Ascending aorta (tissue), 2 donors: Measurements from ENCODE around the gene NUDT9. TPM values are rescaled to one million over a fixed set of nuclear protein-coding genes. Genes with fewer than 3 reads are reported as not detected.
A peak's percentile ranks its signal among the peaks of the same experiment; 100 is the strongest.
"Not testable (repeated sequence)": the region's sequence is repeated elsewhere in the genome, so short reads cannot be mapped to it uniquely, and the experiment has no call there.

ENCODE experiments used
- DNase-seq, 2 donors: peaks; one replicate each; pipeline ENCODE4 v3.0.0-alpha.2; 2019; ENCODE audit warnings: low spot score in 2 of 2
- H3K27ac ChIP-seq, 2 donors: fragments of 200-600 bp; sonication (generic); one replicate each; pipeline ENCODE4 v1.5.1; 2016 to 2017; ENCODE audit warnings: mild to moderate bottlenecking in 1 of 2
- H3K27me3 ChIP-seq: fragments of 200-600 bp; sonication (generic); one replicate; pipeline ENCODE4 v1.5.1; 2017
- H3K36me3 ChIP-seq, 2 donors: fragments of 200-600 bp; sonication (generic); one replicate each; pipeline ENCODE4 v1.5.1; 2016
- H3K4me1 ChIP-seq, 2 donors: fragments of 200-600 bp; sonication (generic); one replicate each; pipeline ENCODE4 v1.5.1; 2016 to 2017; ENCODE audit warnings: mild to moderate bottlenecking in 1 of 2
- H3K4me3 ChIP-seq, 2 donors: fragments of 200-600 bp; sonication (generic); one replicate each; pipeline ENCODE4 v1.5.1; 2016 to 2017; ENCODE audit warnings: mild to moderate bottlenecking in 1 of 2
- H3K9me3 ChIP-seq, 2 donors: fragments of 200-600 bp; sonication (generic); one replicate each; pipeline ENCODE4 v1.5.1; 2016
- intact Hi-C: fragments of 100-400 bp; cut with DNase I; formaldehyde crosslinking; loops from one replicate; pipeline ENCODE4 v1.15.1; 2023
- total RNA-seq: library from RNA; depleted of rRNA; stranded (reverse); fragments of >200 nt; gene quantifications from one replicate; pipeline ENCODE4 v1.1.0, GENCODE V29; 2016
- TF ChIP-seq, protein P1 (sequence below), 3 experiments: fragments of 200-600 bp in 2 of 3; fragments of 450-650 bp in 1 of 3; sonication (generic) in 2 of 3; IDR thresholded peaks; one replicate each; pipeline ENCODE4 v1.5.1; 2016 to 2019; ENCODE audit warnings: antibody characterized with exemption in 3 of 3, mild to moderate bottlenecking in 1 of 3, moderate library complexity in 1 of 3

NUDT9 gene
- total RNA-seq, 1 donor from 2014 or later, result 35.9 TPM

DNA sequence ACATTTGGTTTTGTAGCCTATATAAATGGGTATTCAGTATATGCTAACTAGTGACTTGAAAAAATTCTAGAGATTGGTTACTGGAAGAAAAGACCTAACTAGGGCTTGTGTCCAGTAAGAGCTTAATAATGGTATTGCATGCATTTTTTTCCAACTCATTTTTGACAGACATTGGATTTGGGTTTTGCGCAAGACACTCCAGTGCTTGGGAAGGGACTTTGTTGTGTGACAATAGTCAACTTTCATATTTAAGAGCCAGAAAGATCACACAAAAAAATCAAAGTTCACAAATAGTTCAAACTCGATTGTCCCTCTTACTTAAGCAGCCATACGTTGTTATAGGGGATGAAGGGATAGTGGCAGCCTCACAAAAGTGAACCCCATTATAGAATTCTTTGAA, 30.2 kb upstream of the NUDT9 start:
- TF ChIP-seq, protein P1, sequence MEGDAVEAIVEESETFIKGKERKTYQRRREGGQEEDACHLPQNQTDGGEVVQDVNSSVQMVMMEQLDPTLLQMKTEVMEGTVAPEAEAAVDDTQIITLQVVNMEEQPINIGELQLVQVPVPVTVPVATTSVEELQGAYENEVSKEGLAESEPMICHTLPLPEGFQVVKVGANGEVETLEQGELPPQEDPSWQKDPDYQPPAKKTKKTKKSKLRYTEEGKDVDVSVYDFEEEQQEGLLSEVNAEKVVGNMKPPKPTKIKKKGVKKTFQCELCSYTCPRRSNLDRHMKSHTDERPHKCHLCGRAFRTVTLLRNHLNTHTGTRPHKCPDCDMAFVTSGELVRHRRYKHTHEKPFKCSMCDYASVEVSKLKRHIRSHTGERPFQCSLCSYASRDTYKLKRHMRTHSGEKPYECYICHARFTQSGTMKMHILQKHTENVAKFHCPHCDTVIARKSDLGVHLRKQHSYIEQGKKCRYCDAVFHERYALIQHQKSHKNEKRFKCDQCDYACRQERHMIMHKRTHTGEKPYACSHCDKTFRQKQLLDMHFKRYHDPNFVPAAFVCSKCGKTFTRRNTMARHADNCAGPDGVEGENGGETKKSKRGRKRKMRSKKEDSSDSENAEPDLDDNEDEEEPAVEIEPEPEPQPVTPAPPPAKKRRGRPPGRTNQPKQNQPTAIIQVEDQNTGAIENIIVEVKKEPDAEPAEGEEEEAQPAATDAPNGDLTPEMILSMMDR (IDR thresholded peaks at IDR 0.05), result no peak
- intact Hi-C loops, result no loop called here
- peak overlapping the region in 1 of 2 donors; percentile 86 for H3K27ac ChIP-seq

DNA sequence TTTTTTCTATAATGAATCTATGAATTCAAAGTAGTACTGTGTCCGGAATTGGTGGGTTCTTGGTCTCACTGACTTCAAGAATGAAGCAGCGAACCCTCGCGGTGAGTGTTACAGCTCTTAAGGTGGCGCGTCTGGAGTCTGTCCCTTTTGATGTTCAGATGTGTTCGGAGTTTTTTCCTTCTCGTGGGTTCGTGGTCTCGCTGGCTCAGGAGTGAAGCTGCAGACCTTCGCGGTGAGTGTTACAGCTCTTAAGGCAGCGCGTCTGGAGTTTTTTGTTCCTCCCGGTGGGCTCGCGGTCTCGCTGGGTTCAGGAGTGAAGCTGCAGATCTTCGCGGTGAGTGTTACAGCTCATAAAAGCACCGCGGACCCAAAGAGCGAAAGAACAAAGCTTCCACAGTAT, 27.3 kb upstream of the NUDT9 start:
- H3K4me1 ChIP-seq, DNase-seq, H3K27me3 ChIP-seq, H3K36me3 ChIP-seq, H3K4me3 ChIP-seq, H3K9me3 ChIP-seq, intact Hi-C loops, H3K27ac ChIP-seq: not testable (repeated sequence)

More for the DNA sequence above, 30.2 kb upstream of the NUDT9 start:
- Histone ChIP-seq H3K4me3 (peak overlapping the region; percentile 69), H3K9me3 (peaks cover 0 to 4% of the 10 kb centered on the region in 2 donors), H3K27me3 (no peaks in the 10 kb centered on the region), H3K4me1 (peaks cover 0 to 11% of the 10 kb centered on the region in 2 donors), H3K36me3 (no peaks in the 10 kb centered on the region)
- no peak for DNase-seq

GRCh38 chr4:87395851-87396250, 26.5 kb upstream of the NUDT9 start:
- H3K9me3 ChIP-seq, H3K4me3 ChIP-seq, H3K36me3 ChIP-seq, H3K4me1 ChIP-seq, intact Hi-C loops, DNase-seq, H3K27ac ChIP-seq, H3K27me3 ChIP-seq: not testable (repeated sequence)

- Histone ChIP-seq H3K27me3 (no peaks in the 10 kb centered on the region), H3K9me3 (no peaks in the 10 kb centered on the region), H3K36me3 (no peaks in the 10 kb centered on the region), H3K4me3 (no peak overlapping the region), H3K4me1 (no peaks in the 10 kb centered on the region), H3K27ac (no peak overlapping the region)
- no peak for DNase-seq
- intact Hi-C loops, result no loop called here
- TF ChIP-seq, protein P1 (IDR thresholded peaks at IDR 0.05), result no peak
Measured at GRCh38 chr4:87399148-87399547, 23.2 kb upstream of the NUDT9 start.

DNA sequence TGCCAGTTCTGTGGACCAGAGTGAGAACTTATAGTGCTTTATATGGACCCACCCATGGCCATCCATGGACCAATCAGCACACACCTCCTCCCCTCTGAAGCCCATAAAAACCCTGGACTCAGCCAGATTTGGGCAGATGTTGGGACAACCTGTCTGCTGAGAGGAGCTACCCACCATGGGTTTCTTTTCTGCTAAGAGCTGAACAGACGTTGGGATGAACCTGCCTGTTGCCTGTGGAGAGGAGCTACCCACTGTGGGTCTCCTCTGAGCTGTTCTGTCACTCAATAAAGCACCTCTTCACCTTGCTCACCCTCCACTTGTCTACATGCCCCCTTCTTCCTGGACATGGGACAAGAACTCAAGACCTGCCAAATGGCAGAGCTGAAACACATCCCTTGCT, 22.4 kb upstream of the NUDT9 start:
- DNase-seq, result no peak
- Histone ChIP-seq H3K9me3 (no peaks in the 10 kb centered on the region), H3K4me1 (no peaks in the 10 kb centered on the region), H3K27ac (no peak overlapping the region), H3K27me3 (no peaks in the 10 kb centered on the region), H3K36me3 (no peaks in the 10 kb centered on the region), H3K4me3 (no peak overlapping the region)
- TF ChIP-seq, protein P1 (IDR thresholded peaks at IDR 0.05), result no peak
- intact Hi-C loops, result no loop called here

DNA sequence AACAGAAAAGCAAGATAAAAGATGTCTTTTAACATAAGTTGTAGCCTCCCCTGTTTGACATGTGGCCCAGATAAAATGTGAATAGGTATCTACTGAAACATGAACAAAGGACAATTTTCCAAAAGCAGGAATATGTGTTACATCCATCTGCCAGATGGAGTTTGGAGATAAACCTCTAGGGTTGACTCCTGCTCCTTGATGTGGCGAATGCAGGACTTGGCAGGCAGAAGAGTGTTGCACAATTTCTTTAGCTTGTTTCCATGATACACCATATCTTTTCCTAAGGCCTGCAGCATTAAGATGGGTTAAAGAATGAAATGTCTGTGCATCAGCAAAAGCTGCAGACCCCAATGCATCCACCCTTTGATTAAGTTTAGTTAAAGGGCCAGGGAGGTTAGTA, 18.6 kb upstream of the NUDT9 start:
- H3K9me3 ChIP-seq, H3K4me3 ChIP-seq, H3K4me1 ChIP-seq, H3K27me3 ChIP-seq, intact Hi-C loops, H3K27ac ChIP-seq, H3K36me3 ChIP-seq, DNase-seq: not testable (repeated sequence)

- intact Hi-C loops, result no loop called here
- H3K4me1 ChIP-seq, result no peaks in the 10 kb centered on the region
- H3K27ac ChIP-seq, result no peak overlapping the region
- no peaks in the 10 kb centered on the region for H3K27me3 ChIP-seq
- no peaks in the 10 kb centered on the region for H3K9me3 ChIP-seq
- no peak for DNase-seq
- no peak overlapping the region for H3K4me3 ChIP-seq
- TF ChIP-seq, protein P1 (IDR thresholded peaks at IDR 0.05), result no peak
- H3K36me3 ChIP-seq, result no peaks in the 10 kb centered on the region
Measured at GRCh38 chr4:87405211-87405820, 17.1 kb upstream of the NUDT9 start.
